ENCODE results near the gene ENDOU. TPM values are rescaled to one million over a fixed set of nuclear protein-coding genes. Genes with fewer than 3 reads are reported as not detected.

Gene ENDOU
- polyA plus RNA-seq, 4 donors, result 0.30 to 2.1 TPM; not detected in 2

DNA sequence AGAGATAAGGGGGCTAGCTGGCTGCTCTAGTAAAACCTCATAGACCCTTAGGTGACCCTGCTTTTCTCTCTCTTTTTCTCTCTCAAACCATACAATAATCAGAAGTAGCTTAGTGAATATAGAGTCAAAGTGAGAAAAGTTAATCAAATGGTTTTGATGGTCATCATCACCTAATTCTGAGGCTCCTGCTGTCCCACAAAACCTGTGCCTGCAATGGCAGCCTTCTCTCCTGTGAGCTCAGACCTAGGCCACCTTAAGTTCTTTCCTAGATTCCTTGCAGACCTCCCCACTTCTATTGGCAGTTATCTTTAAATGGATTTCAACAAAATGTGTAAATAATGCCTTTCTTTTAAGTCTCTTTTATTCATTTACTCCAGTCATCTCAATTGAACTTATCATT lies 17.9 kb downstream of the ENDOU start:
- Histone ChIP-seq H3K4me3 (ENCODE audit: low read depth in 1 of 3, low read length in 3 of 3) (no peak overlapping the region), H3K9me3 (ENCODE audit: control insufficient read depth in 2 of 2, insufficient read depth in 1 of 2, low read depth in 1 of 2, low read length in 1 of 2) (no peaks in the 10 kb centered on the region), H3K27me3 (ENCODE audit: control insufficient read depth in 3 of 3, insufficient read depth in 3 of 3, low read length in 3 of 3) (no peaks in the 10 kb centered on the region), H3K4me1 (ENCODE audit: control insufficient read depth in 3 of 3, insufficient read depth in 2 of 3, low read depth in 1 of 3, low read length in 2 of 3) (peaks cover 6 to 11% (median 8%) of the 10 kb centered on the region in 3 donors), H3K27ac (ENCODE audit: low read depth in 1 of 3, low read length in 2 of 3) (peak overlapping the region in 1 of 3 donors; percentile 80), H3K36me3 (ENCODE audit: control insufficient read depth in 3 of 3, insufficient read depth in 2 of 3, low read depth in 1 of 3, low read length in 3 of 3) (peaks cover 0 to 2% (median 0%) of the 10 kb centered on the region in 3 donors)
- FAIRE-seq, result no peak
- DNase-seq, result no peak

DNA sequence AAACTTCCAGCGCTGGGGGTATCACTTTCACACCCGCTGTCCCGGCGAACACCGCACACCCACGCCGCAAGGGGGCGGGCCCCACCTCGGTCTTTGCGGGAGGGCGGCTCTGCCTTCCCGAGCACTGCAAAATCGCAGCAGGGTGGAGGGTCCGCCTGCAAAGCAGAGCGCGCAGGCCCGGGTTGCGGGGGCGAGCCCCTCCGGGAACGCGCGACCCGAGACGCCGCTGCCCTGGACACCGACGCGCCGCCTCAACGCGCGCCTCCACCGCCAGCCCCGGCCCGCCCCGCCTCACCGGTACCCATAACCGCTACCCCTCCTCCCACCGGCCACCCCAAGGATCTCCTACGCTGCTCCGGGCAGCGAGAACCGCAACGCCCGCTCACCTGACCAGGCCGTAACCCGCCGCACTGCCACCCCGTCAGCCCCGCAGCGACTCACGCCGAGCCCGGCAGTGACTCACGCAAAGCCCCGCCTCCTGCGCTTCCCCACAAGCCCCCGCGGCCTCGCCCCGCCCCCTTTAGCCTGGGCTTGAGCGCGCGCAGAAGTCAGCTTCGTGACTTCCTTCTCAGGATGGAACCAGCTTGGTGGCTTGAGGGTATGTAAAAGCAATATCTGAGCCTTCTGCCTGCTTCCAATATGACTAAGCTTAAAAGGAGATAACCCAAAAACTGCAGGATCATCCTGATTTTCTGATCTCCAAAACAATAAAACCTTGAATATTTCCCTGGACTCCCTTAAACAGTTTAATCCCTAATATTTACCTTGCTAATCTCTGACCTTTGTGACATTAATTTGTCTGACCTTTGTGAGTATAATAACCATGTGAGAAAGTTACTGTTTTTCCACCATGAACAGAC lies 19.5 kb downstream of the ENDOU start, which contains the start of gene RPAP3:
Gene RPAP3 (minus strand): TSS at position 465 of the 860 bp plus-strand sequence. CDS start 3,190 bp downstream, outside the sequence.
- WGBS, 3 donors, result 0 to 1% (median 1%) methylated on average over 42 to 66 of the region's 66 CpGs
- Histone ChIP-seq H3K27ac (ENCODE audit: low read depth in 1 of 3, low read length in 2 of 3) (peak within 1 kb of the TSS; percentile 80 to 92 (median 88)), H3K4me1 (ENCODE audit: control insufficient read depth in 3 of 3, insufficient read depth in 2 of 3, low read depth in 1 of 3, low read length in 2 of 3) (peaks cover 6 to 11% (median 8%) of the 10 kb centered on the region in 3 donors), H3K36me3 (ENCODE audit: control insufficient read depth in 3 of 3, insufficient read depth in 2 of 3, low read depth in 1 of 3, low read length in 3 of 3) (peaks cover 0 to 4% (median 2%) of the 10 kb centered on the region in 3 donors), H3K4me3 (ENCODE audit: low read depth in 1 of 3, low read length in 3 of 3) (peak within 1 kb of the TSS; percentile 73 to 99 (median 85)), H3K27me3 (ENCODE audit: control insufficient read depth in 3 of 3, insufficient read depth in 3 of 3, low read length in 3 of 3) (no peaks in the 10 kb centered on the region), H3K9me3 (ENCODE audit: control insufficient read depth in 2 of 2, insufficient read depth in 1 of 2, low read depth in 1 of 2, low read length in 1 of 2) (no peaks in the 10 kb centered on the region)
- FAIRE-seq, result no peak
- DNase-seq, result peak; percentile 97 to 98

DNA sequence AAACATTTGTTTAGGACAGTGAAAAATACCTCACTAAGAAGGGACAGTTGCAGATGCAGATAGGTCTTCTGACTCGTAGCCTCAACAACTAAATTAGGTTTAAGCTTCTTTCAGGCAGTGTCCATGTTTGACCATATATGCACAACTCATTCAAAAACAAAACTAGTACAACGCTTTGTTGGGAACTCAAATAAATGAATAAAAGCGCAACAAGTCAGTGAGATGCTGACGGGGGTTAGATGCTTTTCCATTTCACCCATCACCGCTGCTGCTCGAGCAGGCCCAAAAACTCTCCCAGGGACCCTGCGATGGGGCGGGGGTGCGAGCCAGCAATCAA lies 20.1 kb downstream of the ENDOU start:
- 0 to 1% (median 1%) methylated on average over 9 of the region's 9 CpGs for WGBS, 3 donors
- no peak for FAIRE-seq
- H3K27ac ChIP-seq (ENCODE audit: low read depth in 1 of 3, low read length in 2 of 3), result peak overlapping the region; percentile 80 to 92 (median 86)

DNA sequence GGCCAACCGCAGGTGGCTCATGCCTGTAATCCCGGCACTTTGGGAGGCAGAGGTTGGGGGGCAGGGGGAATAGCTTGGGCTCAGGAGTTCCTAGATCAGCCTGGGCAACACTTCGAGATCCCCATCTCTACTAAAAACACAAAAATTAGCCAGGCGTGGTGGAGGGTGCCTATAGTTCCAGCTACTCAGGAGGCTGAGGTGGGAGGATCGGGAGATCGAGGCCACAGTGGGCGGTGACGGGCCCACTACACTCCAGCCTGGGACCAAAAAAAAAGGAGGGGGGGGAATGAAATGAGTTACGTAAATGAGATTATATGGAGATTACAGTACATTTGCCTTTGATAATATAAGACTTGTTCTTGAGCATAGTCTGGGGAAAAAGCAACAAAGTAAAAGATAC lies 20.6 kb downstream of the ENDOU start:
- WGBS, 3 donors, result 86 to 91% (median 89%) methylated on average over 9 of the region's 9 CpGs

More for the DNA sequence above, 20.1 kb downstream of the ENDOU start:
- Histone ChIP-seq H3K9me3 (ENCODE audit: control insufficient read depth in 2 of 2, insufficient read depth in 1 of 2, low read depth in 1 of 2, low read length in 1 of 2) (no peaks in the 10 kb centered on the region), H3K36me3 (ENCODE audit: control insufficient read depth in 3 of 3, insufficient read depth in 2 of 3, low read depth in 1 of 3, low read length in 3 of 3) (peaks cover 0 to 6% (median 2%) of the 10 kb centered on the region in 3 donors), H3K4me1 (ENCODE audit: control insufficient read depth in 3 of 3, insufficient read depth in 2 of 3, low read depth in 1 of 3, low read length in 2 of 3) (peaks cover 6 to 11% (median 8%) of the 10 kb centered on the region in 3 donors), H3K4me3 (ENCODE audit: low read depth in 1 of 3, low read length in 3 of 3) (peak overlapping the region; percentile 73 to 99 (median 85)), H3K27me3 (ENCODE audit: control insufficient read depth in 3 of 3, insufficient read depth in 3 of 3, low read length in 3 of 3) (no peaks in the 10 kb centered on the region)
- no peak for DNase-seq

DNA sequence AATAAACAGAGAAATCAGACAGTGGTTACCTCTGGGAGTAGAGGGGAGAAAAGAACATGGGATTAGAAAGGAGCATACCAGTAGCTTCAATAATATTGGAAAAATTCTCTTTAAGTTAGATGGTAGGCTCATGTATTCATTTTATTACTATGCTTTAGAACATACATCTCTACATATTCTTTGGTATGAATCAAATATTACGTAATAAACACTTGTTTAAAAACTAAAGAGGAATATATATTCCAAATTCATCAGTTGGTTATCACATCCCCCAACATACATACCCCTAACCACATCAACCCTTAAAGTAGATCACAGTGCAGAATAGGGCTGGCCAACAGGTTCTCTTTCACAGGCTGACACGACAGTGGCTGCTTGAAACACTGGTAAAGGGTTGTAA lies 25.0 kb downstream of the ENDOU start:
- Histone ChIP-seq H3K4me1 (ENCODE audit: control insufficient read depth in 3 of 3, insufficient read depth in 2 of 3, low read depth in 1 of 3, low read length in 2 of 3) (peaks cover 0 to 3% (median 0%) of the 10 kb centered on the region in 3 donors), H3K4me3 (ENCODE audit: low read depth in 1 of 3, low read length in 3 of 3) (no peak overlapping the region), H3K36me3 (ENCODE audit: control insufficient read depth in 3 of 3, insufficient read depth in 2 of 3, low read depth in 1 of 3, low read length in 3 of 3) (peaks cover 2 to 16% (median 3%) of the 10 kb centered on the region in 3 donors), H3K27ac (ENCODE audit: low read depth in 1 of 3, low read length in 2 of 3) (no peak overlapping the region), H3K27me3 (ENCODE audit: control insufficient read depth in 3 of 3, insufficient read depth in 3 of 3, low read length in 3 of 3) (no peaks in the 10 kb centered on the region), H3K9me3 (ENCODE audit: control insufficient read depth in 2 of 2, insufficient read depth in 1 of 2, low read depth in 1 of 2, low read length in 1 of 2) (no peaks in the 10 kb centered on the region)
- FAIRE-seq (no peak), DNase-seq (no peak)
- 93 to 100% (median 94%) methylated on average over 2 of the region's 2 CpGs for WGBS, 3 donors

More for the DNA sequence above, 20.6 kb downstream of the ENDOU start:
- H3K36me3 ChIP-seq (ENCODE audit: control insufficient read depth in 3 of 3, insufficient read depth in 2 of 3, low read depth in 1 of 3, low read length in 3 of 3), result peaks cover 2 to 8% (median 2%) of the 10 kb centered on the region in 3 donors
- DNase-seq, result no peak
- H3K27ac ChIP-seq (ENCODE audit: low read depth in 1 of 3, low read length in 2 of 3), result no peak overlapping the region
- peaks cover 6 to 11% (median 8%) of the 10 kb centered on the region in 3 donors for H3K4me1 ChIP-seq (ENCODE audit: control insufficient read depth in 3 of 3, insufficient read depth in 2 of 3, low read depth in 1 of 3, low read length in 2 of 3)
- H3K27me3 ChIP-seq (ENCODE audit: control insufficient read depth in 3 of 3, insufficient read depth in 3 of 3, low read length in 3 of 3), result no peaks in the 10 kb centered on the region
- no peak for FAIRE-seq
- H3K4me3 ChIP-seq (ENCODE audit: low read depth in 1 of 3, low read length in 3 of 3), result peak overlapping the region in 2 of 3 donors; percentile 73 to 85
- H3K9me3 ChIP-seq (ENCODE audit: control insufficient read depth in 2 of 2, insufficient read depth in 1 of 2, low read depth in 1 of 2, low read length in 1 of 2), result no peaks in the 10 kb centered on the region

DNA sequence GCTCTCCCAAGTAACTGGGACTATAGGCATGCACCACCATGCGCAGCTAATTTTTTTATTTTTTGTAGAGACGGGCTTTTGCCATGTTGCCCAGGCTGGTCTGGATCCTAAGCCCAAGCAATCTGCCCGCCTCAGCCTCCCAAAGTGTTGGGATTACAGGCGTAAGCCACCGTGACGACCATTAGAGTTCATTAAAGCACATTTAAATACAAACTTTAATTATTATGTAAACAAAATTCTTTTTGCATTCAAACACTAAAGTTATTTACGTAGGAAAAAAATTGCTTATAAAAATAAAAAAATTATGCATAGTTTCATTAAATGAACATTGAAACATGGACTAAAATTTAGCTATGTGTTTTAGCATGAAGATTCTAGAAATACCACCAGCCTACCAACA lies 26.7 kb downstream of the ENDOU start:
- Histone ChIP-seq H3K4me3 (ENCODE audit: low read depth in 1 of 3, low read length in 3 of 3) (no peak overlapping the region), H3K27ac (ENCODE audit: low read depth in 1 of 3, low read length in 2 of 3) (no peak overlapping the region), H3K4me1 (ENCODE audit: control insufficient read depth in 3 of 3, insufficient read depth in 2 of 3, low read depth in 1 of 3, low read length in 2 of 3) (no peaks in the 10 kb centered on the region), H3K27me3 (ENCODE audit: control insufficient read depth in 3 of 3, insufficient read depth in 3 of 3, low read length in 3 of 3) (no peaks in the 10 kb centered on the region), H3K9me3 (ENCODE audit: control insufficient read depth in 2 of 2, insufficient read depth in 1 of 2, low read depth in 1 of 2, low read length in 1 of 2) (no peaks in the 10 kb centered on the region), H3K36me3 (ENCODE audit: control insufficient read depth in 3 of 3, insufficient read depth in 2 of 3, low read depth in 1 of 3, low read length in 3 of 3) (peaks cover 0 to 16% (median 3%) of the 10 kb centered on the region in 3 donors)
- no peak for FAIRE-seq
- no peak for DNase-seq
- 89 to 95% (median 93%) methylated on average over 7 of the region's 7 CpGs for WGBS, 3 donors

DNA sequence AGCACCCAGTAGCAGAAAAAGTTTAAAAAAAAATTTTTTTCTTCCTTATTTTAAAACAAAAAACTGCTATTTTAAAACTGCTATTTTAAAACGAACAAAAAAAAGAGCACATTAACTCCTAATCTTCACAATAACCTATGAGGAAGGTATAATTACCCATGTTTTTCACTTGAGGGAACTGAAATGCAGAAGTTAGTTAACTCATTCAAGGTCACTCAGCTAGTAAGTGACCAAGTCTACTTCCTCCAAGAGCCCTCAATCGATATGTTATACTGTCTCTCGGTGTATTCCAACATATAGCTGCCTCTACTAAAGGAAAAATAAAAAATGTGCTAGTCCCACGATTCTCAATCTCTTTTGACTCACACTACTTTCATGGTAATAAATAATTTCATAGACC lies 27.2 kb downstream of the ENDOU start:
- 74 to 91% (median 90%) methylated on average over 4 of the region's 4 CpGs for WGBS, 3 donors

DNA sequence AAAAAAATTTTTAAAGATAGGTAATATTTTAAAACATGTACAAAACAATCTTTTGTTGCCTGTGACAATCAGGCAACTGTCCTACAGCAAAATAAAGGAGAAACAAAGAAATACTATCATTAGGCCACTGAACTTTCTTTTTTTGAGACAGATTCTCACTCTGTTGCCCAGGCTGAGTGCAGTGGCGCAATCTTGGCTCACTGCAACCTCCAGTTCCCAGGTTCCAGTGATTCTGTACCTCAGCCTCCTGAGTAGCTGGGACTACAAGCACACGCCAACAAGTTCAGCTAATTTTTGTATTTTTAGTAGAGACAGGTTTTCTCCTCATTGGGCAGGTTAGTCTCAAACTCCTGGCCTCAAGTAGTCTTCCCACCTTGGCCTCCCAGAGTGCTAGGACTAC lies 36.1 kb downstream of the ENDOU start:
- FAIRE-seq (no peak), DNase-seq (no peak)
- Histone ChIP-seq H3K4me3 (ENCODE audit: low read depth in 1 of 3, low read length in 3 of 3) (no peak overlapping the region), H3K9me3 (ENCODE audit: control insufficient read depth in 2 of 2, insufficient read depth in 1 of 2, low read depth in 1 of 2, low read length in 1 of 2) (peaks cover 0 to 2% of the 10 kb centered on the region in 2 donors), H3K27ac (ENCODE audit: low read depth in 1 of 3, low read length in 2 of 3) (no peak overlapping the region), H3K27me3 (ENCODE audit: control insufficient read depth in 3 of 3, insufficient read depth in 3 of 3, low read length in 3 of 3) (no peaks in the 10 kb centered on the region), H3K36me3 (ENCODE audit: control insufficient read depth in 3 of 3, insufficient read depth in 2 of 3, low read depth in 1 of 3, low read length in 3 of 3) (peaks cover 0 to 13% (median 6%) of the 10 kb centered on the region in 3 donors), H3K4me1 (ENCODE audit: control insufficient read depth in 3 of 3, insufficient read depth in 2 of 3, low read depth in 1 of 3, low read length in 2 of 3) (no peaks in the 10 kb centered on the region)
- WGBS, 3 donors, result 95 to 98% (median 97%) methylated on average over 2 of the region's 2 CpGs

More for the DNA sequence above, 27.2 kb downstream of the ENDOU start:
- no peak overlapping the region for H3K4me3 ChIP-seq (ENCODE audit: low read depth in 1 of 3, low read length in 3 of 3)
- no peaks in the 10 kb centered on the region for H3K4me1 ChIP-seq (ENCODE audit: control insufficient read depth in 3 of 3, insufficient read depth in 2 of 3, low read depth in 1 of 3, low read length in 2 of 3)
- H3K36me3 ChIP-seq (ENCODE audit: control insufficient read depth in 3 of 3, insufficient read depth in 2 of 3, low read depth in 1 of 3, low read length in 3 of 3), result peaks cover 0 to 17% (median 3%) of the 10 kb centered on the region in 3 donors
- H3K9me3 ChIP-seq (ENCODE audit: control insufficient read depth in 2 of 2, insufficient read depth in 1 of 2, low read depth in 1 of 2, low read length in 1 of 2), result no peaks in the 10 kb centered on the region
- no peak for DNase-seq
- no peak overlapping the region for H3K27ac ChIP-seq (ENCODE audit: low read depth in 1 of 3, low read length in 2 of 3)
- FAIRE-seq, result no peak
- no peaks in the 10 kb centered on the region for H3K27me3 ChIP-seq (ENCODE audit: control insufficient read depth in 3 of 3, insufficient read depth in 3 of 3, low read length in 3 of 3)
